Ecto neural progenitor cell (in vitro differentiated cells): ENCODE measurements around the gene NEGR1.
"Not testable (repeated sequence)": the region's sequence is repeated elsewhere in the genome, so short reads cannot be mapped to it uniquely, and the experiment has no call there.

Source experiments
- DNase-seq: peaks from one replicate; pipeline ENCODE4 v3.0.0-alpha.2; 2018; ENCODE audit warnings: low spot score

NEGR1 gene

DNA sequence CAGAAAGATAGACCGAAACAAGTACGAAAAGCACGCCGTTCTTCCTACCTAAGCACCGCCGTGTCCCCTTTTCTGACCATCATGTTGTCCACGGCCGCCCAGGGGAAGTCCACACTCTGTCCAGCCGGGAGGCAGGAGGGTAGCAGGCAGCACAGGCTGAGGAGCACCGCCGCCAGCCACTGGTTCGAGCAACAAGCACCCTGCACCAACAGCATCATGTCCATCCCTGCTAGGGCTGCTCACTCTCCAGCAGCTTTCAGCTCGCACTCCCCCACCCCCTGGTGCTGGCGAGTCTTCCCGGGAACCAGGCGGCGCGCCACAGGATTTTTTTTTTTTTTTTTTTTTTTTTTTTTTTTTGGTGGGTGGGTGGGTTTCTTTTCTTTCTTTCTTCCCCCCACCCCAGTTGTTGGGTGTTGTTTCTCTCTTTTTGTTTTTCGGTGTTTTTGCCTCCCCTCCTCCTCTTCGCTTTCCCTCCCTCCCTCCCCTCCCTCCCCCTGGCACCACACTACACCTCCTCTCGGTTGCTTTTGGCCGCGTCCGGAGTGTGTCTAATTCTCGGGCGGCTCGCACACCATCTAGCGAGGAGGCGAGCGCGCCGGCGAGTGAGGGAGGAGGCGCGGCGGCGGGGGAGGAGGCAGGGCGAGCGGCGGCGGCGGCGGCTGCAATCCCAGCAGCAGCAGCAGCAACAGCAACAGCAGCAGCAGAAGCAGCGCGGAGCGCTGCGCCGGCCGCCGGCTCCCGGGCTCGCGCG lies at the start of gene NEGR1:
TSS of gene NEGR1 (minus strand) at position 269 of the 751 bp plus-strand sequence.
- DNase-seq, result peak; percentile 92

DNA sequence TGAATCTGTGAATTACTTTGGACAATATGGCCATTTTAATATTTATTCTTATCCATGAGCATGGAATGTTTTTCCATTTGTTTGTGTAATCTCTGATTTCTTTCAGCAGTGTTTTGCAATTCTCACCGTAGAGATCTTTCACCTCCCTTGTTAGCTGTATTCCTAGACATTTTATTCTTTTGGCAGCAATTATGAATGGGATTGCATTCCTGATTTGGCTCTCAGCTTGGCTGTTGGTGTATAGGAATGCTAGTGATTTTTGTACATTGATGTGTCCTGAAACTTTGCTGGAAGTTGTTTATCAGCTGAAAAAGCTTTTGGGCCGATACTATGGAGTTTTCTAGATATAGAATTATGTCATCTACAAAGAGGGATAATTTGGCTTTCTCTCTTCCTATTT lies 44.2 kb upstream of the NEGR1 start:
- no peak for DNase-seq

DNA sequence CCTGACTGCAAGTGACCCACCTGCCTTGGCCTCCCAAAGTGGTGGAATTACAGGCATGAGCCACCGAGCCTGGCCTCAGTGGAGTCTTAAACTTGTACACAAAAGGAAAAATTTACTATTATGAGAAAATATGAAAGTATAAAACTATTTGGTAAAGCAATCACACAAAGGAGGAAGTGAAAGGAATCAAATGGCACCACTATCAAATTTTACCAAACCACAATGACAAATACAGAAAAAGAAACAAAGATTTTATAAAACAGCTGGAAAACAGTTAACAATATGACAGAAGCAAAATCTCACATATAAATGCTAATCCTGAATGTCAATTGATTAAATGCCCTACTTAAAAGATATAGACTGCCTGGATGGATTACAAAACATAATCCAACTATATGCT lies 42.1 kb upstream of the NEGR1 start:
- DNase-seq, result no peak

DNA sequence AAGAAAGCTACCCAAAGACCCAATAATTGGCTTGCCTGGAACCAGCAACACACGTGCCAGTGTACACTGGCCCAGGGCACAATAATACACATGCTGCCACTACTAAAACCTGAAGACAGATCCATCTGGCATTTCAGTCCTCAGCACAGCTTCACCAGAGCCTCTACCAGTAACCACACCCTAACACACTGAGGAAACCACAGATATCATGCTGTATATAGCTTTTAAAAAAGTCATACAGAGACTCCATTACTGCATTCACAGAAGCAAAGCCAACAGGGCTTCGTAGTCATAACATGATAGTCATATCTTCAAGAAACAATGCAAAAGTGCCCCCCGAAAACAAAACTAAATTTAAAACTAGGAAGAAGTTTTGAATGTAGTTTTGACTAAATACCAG lies 40.6 kb upstream of the NEGR1 start:
- DNase-seq, result no peak

DNA sequence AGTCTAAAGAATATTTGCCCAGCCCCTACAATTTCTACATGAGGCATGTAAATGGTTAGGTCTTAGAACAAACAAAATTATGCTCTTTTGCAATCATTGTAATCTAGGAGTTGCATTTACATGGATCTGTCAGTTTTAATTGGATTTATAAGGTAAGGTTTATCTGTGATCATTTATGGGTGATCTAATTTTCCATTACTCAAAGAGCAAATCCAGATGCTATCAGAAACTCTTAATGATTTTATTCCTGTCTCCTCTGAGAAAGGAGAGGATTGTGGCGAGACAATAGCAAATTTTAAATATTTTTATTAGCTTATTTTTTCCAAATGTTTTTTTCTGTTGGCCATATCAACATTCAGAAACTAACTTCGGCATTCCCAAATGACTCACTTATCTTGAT lies 14.2 kb upstream of the NEGR1 start:
- DNase-seq, result no peak

DNA sequence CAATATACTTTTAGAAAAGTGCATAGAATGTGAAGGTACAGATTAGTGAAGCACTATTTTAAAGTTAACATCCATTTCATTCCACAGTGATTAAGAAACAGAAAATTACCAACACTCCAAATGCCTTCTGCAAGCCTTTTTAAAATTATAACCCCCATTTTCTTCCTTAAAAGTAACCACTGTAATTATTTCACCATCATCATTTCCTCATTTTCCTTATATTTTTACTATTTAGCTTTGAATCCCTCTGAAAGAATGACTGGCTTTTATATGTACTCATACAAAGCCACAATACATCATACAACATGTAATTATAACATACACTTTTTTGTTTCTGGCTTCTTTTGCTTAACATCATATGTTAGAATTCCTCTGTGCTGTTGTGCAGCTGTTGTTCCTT lies 6.5 kb upstream of the NEGR1 start:
- DNase-seq, result no peak

DNA sequence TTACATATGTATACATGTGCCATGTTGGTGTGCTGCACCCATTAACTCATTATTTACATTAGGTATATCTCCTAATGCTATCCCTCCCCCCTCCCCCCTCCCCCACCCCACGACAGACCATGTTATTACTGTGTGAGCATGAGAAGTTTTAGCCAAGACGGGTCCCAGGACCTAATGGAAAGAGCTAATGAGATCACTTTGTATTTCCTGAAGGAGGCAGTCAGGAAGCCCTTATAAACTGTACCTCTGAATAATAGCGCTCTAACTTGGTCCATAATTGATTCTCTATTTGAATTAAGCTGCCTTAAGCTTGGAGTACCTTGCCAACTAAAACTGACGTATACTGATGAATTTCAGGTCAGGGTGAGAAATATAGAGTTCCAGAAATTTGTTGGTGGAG lies 4.1 kb upstream of the NEGR1 start:
- DNase-seq, result no peak

DNA sequence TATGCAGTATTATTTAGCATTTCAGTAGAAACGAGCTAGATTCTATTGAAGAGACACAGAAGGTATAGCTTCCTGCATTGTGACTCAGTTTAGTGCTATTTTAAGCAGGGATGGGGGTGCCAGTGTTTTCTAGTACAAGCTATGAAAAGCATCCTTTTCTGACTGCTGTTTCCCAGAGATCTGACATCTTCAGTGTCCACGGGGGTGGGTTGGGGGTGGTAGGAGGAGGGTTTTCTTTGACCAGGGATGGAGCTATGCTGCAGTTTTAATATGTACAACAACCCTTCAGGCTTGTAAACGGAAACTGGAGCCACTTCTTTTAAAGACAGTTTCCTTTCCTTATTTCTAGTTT lies 2.7 kb upstream of the NEGR1 start:
- no peak for DNase-seq

DNA sequence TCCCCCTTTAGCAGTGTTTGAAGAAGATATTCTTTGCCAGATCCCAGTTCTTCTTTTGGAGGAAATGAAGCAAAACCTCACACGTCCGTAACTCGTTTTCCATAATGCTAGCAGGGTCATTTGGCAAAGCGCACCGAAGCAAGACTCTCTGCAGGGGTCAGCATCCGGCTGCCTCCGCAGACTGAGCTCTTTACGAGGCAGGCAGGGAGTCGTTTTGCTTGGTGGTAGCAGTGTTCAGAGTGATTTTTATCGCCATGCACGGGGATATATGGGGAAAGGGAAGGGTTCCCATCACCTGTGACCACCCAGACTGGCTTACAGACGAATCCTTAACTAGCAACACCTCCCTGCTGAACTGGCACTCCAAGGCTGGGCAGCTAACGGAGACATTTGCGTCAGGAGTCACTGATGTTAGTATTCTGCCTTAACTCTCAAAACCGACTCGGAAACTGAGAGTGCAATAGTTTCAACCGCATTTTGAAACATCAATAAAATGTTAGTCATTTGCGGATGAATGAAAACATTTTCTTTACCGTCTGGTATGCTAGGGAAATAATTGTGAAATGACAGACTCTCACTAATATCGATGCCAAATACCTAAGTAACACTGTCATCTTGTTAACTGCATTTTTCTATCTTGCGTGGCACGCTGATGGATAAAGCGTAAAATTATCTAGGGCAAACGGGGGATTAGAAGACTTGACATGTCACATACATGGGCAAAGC lies 2.2 kb upstream of the NEGR1 start:
- DNase-seq, result peak; percentile 70

DNA sequence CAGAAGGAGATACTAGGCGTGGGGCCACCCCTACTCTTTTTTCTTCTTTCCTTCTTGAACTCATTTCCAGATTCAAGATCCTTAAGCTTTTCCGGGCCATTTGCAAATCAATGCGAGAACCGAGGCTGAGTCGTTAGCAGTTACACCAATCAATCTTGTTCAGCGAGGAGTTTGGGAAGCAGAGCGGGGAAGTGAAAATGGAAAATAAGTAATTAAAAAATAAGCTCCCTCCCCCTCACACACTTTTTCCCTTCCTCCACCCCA lies 1.7 kb upstream of the NEGR1 start:
- no peak for DNase-seq

DNA sequence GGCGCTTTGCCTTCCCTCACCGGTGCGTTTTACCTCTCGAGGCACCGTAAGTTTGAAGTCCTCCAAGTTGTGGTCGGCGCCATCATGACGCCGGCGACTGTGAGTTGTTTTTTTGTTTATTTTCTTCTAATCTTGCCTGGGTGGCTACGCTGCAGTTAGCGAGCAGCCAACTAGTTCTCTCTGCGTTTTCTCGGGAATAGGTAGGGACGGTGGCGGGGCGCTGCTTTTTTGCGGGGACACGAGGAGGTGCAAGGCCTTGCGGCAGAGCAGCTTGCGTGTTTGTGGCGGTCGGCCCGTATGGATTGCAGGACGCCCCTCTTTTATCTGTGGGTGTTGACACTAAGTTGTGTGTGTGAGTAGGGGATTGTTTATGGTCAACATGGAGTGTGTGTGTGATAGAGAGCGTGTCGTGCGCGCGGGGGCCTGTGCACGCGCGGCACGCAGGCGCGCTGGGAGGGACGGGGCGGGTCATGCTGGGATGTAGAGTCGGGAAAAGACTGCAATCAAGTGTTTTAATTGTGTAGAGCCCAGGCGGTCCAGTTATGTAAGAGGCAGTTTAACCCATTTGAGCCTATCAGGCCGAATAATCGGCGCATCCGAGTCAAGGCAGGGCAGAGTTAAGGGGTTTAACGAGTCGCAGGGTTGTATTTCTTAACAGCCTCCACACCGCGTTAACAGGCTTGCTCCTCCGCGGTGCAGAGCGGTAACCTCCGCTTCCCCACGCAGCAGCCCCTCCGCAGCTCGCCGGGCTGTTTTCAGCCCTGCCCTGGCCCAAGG lies 1.2 kb upstream of the NEGR1 start:
- DNase-seq, result peak; percentile 73

DNA sequence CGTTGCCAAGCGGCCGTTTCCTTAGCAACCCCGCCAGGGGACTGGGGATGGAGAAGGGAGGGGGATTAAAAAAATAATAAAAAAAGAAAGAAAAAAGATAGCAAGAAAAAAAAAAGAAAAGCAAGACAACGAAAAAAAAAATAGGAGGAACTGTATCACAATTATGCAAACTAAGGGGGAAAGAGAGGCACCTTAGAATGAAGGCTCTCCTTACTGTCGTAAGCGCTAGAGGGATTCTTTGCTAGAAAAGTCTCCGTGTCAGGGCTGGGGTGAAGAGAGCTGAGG lies 625 bp upstream of the NEGR1 start:
- no peak for DNase-seq

DNA sequence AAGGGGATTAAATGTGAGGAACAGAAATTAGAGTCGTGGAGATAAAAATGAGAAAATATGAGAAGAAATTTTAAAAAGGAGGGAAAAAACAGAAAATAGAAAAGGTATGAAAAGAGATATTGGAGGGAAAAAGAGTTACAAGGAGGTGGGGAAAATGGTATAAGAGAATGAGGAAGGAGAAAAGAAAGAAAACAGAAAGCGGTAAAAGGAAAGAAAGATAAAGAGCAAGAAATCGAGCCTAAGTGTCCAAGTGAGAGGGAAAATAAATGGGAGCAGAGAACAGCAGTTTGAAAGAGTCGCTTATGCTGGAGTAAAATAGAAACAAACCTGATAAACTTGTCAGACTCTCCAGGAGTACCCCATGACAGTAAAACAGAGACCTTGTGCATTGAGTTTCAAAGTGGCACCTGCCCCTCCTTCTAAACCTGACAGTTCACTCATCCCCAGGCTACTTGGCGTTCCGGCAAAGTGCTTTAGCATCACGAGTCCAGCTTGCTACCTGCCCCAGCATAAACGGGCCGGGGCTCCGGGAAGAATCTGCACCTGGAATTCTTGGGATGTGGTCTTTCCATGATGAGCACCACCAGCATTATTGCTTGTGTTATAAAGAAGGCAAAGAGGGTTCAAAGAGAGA lies 585 bp downstream of the NEGR1 start:
- DNase-seq, result no peak

DNA sequence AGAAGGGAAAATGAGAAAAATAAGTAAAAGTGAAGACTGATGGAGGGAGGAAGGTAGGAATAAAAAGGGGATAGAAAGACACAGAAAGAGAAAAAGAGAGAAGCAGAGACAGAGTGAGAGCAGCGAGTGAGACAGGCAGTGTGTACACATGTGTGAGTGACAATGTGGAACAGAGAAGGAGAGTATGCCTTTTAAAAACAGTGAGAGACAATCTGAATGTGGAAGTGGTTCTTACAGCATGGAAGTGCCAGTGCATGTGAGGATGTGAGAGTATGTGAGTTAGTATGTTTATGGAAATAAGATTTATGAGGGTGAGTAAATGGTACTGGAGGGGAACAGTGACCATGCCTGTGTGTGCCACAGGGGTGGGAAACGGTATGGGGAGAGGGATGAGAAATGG lies 1.2 kb downstream of the NEGR1 start:
- no peak for DNase-seq

DNA sequence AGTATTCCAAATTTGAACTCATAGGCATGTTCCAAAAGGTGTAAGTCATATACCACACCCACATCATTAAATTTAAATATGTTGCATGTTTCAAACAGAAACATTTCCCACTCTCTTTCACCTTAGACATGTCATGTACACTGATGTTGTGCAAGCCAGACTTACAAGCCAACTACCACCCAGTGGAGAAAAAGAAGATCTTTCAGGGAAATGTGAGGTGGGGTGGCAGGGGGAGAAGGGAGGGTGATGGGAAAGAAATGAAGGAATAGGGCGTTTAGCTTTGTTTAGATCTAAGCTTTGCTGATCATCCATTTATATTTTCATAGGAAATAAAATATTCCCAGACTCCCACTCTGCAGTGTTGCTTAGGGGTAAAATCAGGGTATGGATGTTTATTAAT lies 1.6 kb downstream of the NEGR1 start:
- DNase-seq, result no peak

DNA sequence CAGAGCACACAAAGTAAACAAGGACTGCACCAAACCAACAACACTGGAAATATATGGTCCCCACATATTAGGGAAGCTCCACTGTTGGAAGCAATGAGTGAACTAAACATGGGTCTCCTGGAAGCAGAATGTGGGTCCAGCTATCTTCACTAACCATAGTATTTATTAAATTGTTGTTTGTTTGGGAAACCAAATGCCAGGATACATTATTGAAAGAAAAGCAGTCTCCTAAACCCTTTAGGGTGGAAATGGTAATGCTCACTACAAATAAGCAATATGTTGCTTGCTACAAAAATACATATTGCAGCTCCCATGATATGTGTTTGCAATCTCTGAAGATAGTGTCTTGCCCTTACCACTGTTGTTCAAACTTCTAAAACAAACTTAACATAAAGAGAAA lies 2.2 kb downstream of the NEGR1 start:
- DNase-seq, result no peak

DNA sequence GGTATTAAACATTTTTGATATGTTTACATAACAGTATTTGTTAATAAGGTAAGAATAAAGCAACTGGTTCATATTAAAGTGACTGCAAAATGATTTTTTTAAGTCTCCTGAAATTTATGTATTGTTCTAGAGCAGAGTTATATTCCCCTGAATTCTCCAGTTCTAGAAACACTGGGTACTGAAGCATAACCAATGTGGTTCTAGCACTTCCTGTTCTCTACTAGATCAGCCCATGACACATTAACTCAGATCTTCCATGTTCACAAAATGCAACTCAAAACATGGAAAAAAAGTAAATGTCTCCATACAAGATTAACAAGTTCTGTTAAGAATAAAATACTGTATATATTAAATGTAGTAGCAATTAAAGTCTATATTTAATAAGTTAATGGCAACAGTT lies 3.9 kb downstream of the NEGR1 start:
- DNase-seq, result no peak

DNA sequence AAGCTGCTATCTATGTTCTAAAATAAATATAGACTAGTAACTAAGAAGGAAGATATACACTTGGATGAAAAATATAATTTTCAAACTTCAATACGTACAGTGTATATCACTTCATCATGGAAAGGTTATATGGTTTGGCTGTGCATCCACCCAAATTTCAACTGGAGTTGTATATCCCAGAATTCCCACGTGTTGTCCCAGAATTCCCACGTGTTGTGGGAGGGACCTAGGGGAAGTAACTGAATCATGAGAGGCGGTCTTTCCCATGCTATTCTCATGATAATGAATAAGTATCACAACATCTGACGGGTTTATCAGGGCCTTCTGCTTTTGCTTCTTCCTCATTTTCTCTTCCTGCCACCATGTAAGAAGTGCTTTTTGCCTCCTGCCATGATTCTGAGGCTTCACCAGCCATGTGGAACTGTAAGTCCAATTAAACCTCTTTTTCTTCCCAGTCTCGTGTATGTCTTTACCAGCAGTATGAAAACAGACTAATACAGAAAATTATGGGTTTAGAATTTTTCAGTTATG lies 10.7 kb downstream of the NEGR1 start:
- DNase-seq, result no peak

DNA sequence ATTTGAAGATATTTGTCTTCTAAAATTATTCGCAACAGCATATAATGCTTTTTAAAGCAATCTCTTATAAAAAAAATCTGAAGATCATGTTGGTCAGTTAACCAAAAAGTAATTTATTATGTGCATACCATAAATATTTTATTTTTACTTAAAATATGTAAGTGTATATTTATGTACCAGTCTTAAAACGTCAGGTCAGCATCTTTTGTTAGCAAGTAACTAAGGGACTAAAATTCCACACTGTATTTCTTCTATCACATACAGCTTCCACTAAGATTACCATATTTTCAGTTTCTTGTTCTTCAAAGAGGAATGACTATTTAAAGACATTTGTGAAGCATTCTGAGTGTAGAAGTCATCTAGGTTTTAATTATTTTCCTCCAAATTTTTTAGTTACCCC lies 19.6 kb downstream of the NEGR1 start:
- DNase-seq, result no peak

DNA sequence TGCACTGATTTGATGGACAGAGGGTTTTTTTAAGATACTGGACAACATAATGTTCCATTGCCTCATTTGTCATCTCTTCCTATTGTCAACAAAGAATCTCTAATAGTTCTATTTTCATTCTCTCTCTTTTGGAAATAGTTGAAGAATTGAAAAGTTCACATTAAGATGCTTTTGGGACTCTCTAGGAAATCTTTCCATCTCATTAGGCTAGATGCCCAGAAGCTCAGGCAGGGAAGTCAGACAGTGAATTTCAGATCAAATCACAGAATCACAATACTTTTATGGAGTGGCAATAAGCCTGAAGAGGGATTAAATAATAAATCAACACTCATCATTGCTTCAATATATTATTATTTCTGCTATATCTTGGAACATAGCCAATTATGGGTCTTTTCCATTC lies 29.2 kb downstream of the NEGR1 start:
- no peak for DNase-seq

DNA sequence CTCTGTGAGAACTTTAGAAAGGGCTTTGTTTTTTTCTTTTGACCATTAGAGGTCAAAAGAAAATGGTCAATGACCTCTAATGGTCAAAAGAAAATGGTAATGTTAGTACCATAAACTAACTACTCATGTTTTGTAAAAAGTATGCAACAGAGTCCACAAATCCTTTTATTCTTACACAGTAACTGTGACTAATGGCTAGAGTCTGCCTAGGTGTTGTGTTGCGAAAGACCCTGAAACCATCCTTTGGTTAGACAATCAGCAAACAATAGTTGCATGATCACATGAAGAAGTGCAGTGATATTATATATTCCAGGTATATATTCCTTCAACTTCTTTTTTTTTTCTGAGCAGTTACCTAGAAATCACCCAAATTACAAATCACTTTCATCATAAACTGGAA lies 40.9 kb downstream of the NEGR1 start:
- DNase-seq, result no peak

DNA sequence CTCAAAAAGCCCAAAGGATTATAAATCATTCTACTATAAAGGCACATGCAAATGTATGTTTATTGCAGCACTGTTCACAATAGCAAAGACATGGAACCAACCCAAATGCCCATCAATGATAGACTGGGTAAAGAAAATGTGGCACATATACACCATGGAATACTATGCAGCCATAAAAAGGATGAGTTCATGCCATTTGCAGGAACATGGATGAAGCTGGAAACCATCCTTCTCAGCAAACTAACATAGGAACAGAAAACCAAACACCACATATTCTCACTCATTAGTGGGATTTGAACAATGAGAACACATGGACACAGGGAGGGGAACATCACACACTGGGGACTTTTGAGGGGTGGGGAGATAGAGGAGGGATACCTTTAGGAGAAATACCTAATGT lies 46.4 kb downstream of the NEGR1 start:
- DNase-seq, result not testable (repeated sequence)

DNA sequence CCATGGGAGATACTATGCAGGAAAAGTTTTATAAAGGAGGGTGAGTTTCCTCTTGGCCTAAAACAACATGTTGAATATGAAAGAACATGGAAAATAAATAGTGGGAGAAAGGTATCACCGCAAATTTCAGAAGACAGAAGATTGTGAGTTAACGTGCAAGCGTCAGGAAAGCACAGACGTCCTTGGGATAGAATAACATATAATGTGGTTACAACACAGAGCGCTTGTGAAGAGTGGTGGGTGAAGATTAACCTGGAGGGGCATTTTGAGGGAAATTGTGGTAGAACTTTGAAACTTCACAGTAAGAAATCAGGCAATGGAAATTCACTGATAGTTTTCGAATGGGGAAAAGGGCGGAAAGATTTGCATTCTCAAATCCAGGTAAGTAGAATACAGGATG lies 47.3 kb downstream of the NEGR1 start:
- DNase-seq, result no peak
